ENCODE results near the gene TSPO2. TPM values are rescaled to one million over a fixed set of nuclear protein-coding genes. Genes with fewer than 3 reads are reported as not detected.

TSPO2 gene
- total RNA-seq, 1 experiment from 2014 or later = not detected

- no peak for TF ChIP-seq CTCF (conservative IDR thresholded peaks at IDR 0.05; ENCODE audit: low read depth, low read length)
- no peak for TF ChIP-seq EZH2 (IDR thresholded peaks at IDR 0.05; ENCODE audit: borderline replicate concordance, low read depth, low read length, poor library complexity, severe bottlenecking)
- ChIA-PET POLR2A (ENCODE audit: low non-redundant PET) (no interaction called here), CTCF (no interaction called here)
- Histone ChIP-seq H3K27ac (ENCODE audit: low read depth, low read length, poor library complexity, severe bottlenecking) (no peak overlapping the region), H3K9me3 (ENCODE audit: low read depth, low read length, poor library complexity, severe bottlenecking) (no peaks in the 10 kb centered on the region), H3K4me3 (ENCODE audit: low read depth, low read length, poor library complexity, severe bottlenecking) (no peak overlapping the region), H3K4me1 (ENCODE audit: insufficient read depth, low read length, poor library complexity, severe bottlenecking) (peaks cover 4% of the 10 kb centered on the region), H3K36me3 (ENCODE audit: insufficient read depth, low read length, poor library complexity, severe bottlenecking) (no peaks in the 10 kb centered on the region), H3K27me3 (replicated peaks; ENCODE audit: insufficient read depth, low read depth, low read length, poor library complexity) (no peaks in the 10 kb centered on the region)
- DNase-seq (ENCODE audit: low spot score) = no peak
- BruUV-seq (replicated peaks) = no TSS peak
- intact Hi-C loops (cut with micrococcal nuclease; ENCODE audit: unreplicated experiment) = no loop called here
These were observed 7.3 kb downstream of the TSPO2 start for GRCh38 chr6:41049521-41049920.

GRCh38 chr6:41049955-41050354 lies 7.7 kb downstream of the TSPO2 start:
- POLR2A ChIA-PET (ENCODE audit: low non-redundant PET) = no interaction called here
- Histone ChIP-seq H3K27ac (ENCODE audit: low read depth, low read length, poor library complexity, severe bottlenecking) (no peak overlapping the region), H3K4me3 (ENCODE audit: low read depth, low read length, poor library complexity, severe bottlenecking) (no peak overlapping the region), H3K27me3 (replicated peaks; ENCODE audit: insufficient read depth, low read depth, low read length, poor library complexity) (no peaks in the 10 kb centered on the region), H3K36me3 (ENCODE audit: insufficient read depth, low read length, poor library complexity, severe bottlenecking) (no peaks in the 10 kb centered on the region), H3K9me3 (ENCODE audit: low read depth, low read length, poor library complexity, severe bottlenecking) (no peaks in the 10 kb centered on the region), H3K4me1 (ENCODE audit: insufficient read depth, low read length, poor library complexity, severe bottlenecking) (peaks cover 4% of the 10 kb centered on the region)
- CTCF ChIA-PET = no interaction called here
- TF ChIP-seq EZH2 (IDR thresholded peaks at IDR 0.05; ENCODE audit: borderline replicate concordance, low read depth, low read length, poor library complexity, severe bottlenecking) = no peak
- TF ChIP-seq CTCF (conservative IDR thresholded peaks at IDR 0.05; ENCODE audit: low read depth, low read length) = no peak
- intact Hi-C loops (cut with micrococcal nuclease; ENCODE audit: unreplicated experiment) = no loop called here
- BruUV-seq (replicated peaks) = no TSS peak
- DNase-seq (ENCODE audit: low spot score) = no peak

- Histone ChIP-seq H3K27ac (ENCODE audit: low read depth, low read length, poor library complexity, severe bottlenecking) (no peak overlapping the region), H3K36me3 (ENCODE audit: insufficient read depth, low read length, poor library complexity, severe bottlenecking) (no peaks in the 10 kb centered on the region), H3K4me3 (ENCODE audit: low read depth, low read length, poor library complexity, severe bottlenecking) (no peak overlapping the region), H3K4me1 (ENCODE audit: insufficient read depth, low read length, poor library complexity, severe bottlenecking) (peaks cover 4% of the 10 kb centered on the region), H3K9me3 (ENCODE audit: low read depth, low read length, poor library complexity, severe bottlenecking) (no peaks in the 10 kb centered on the region), H3K27me3 (replicated peaks; ENCODE audit: insufficient read depth, low read depth, low read length, poor library complexity) (no peaks in the 10 kb centered on the region)
- ChIA-PET CTCF (no interaction called here), POLR2A (ENCODE audit: low non-redundant PET) (no interaction called here)
- no peak for DNase-seq (ENCODE audit: low spot score)
- TF ChIP-seq EZH2 (IDR thresholded peaks at IDR 0.05; ENCODE audit: borderline replicate concordance, low read depth, low read length, poor library complexity, severe bottlenecking) (no peak), CTCF (conservative IDR thresholded peaks at IDR 0.05; ENCODE audit: low read depth, low read length) (no peak)
- BruUV-seq (replicated peaks) = no TSS peak
- intact Hi-C loops (cut with micrococcal nuclease; ENCODE audit: unreplicated experiment) = no loop called here
These were observed 8.3 kb downstream of the TSPO2 start for GRCh38 chr6:41050536-41050935.
